Suprapubic skin (tissue), 4 donors: Measurements from ENCODE around the gene ARPC5L. TPM values are rescaled to one million over a fixed set of nuclear protein-coding genes. Genes with fewer than 3 reads are reported as not detected.
"Not testable (repeated sequence)": the region's sequence is repeated elsewhere in the genome, so short reads cannot be mapped to it uniquely, and the experiment has no call there.

Source experiments
- DNase-seq, 2 donors: peaks; one replicate each; pipeline ENCODE4 v3.0.0-alpha.2; 2019; ENCODE audit warnings: low spot score in 2 of 2
- H3K27ac ChIP-seq: fragments of 200-600 bp; sonication (generic); one replicate; pipeline ENCODE4 v1.5.1; 2019
- H3K27me3 ChIP-seq: fragments of 200-600 bp; sonication (generic); one replicate; pipeline ENCODE4 v1.5.1; 2019
- H3K36me3 ChIP-seq: fragments of 200-600 bp; sonication (generic); one replicate; pipeline ENCODE4 v1.5.1; 2019
- H3K4me1 ChIP-seq: fragments of 200-600 bp; sonication (generic); one replicate; pipeline ENCODE4 v1.5.1; 2019
- H3K4me3 ChIP-seq: fragments of 200-600 bp; sonication (generic); one replicate; pipeline ENCODE4 v1.5.1; 2019; ENCODE audit warnings: mild to moderate bottlenecking
- H3K9me3 ChIP-seq: fragments of 200-600 bp; sonication (generic); one replicate; pipeline ENCODE4 v1.5.1; 2019
- CTCF ChIP-seq, 2 donors: fragments of 200-600 bp in 1 of 2; fragments of 450-650 bp in 1 of 2; sonication (generic) in 1 of 2; IDR thresholded peaks; one replicate each; pipeline ENCODE4 v1.5.1; 2016 to 2019; ENCODE audit warnings: antibody characterized with exemption in 2 of 2, mild to moderate bottlenecking in 1 of 2, moderate library complexity in 1 of 2
- EP300 ChIP-seq: sonication (generic); formaldehyde crosslinking; IDR thresholded peaks from one replicate; pipeline ENCODE4 v1.6.1; 2017; ENCODE audit warnings: antibody characterized with exemption
- POLR2A ChIP-seq, 2 donors: fragments of 450-650 bp; IDR thresholded peaks; one replicate each; pipeline ENCODE4 v1.6.1; 2017; ENCODE audit warnings: antibody characterized with exemption in 2 of 2, mild to moderate bottlenecking in 2 of 2, moderate library complexity in 2 of 2
- POLR2AphosphoS5 ChIP-seq, 3 donors: sonication (generic); formaldehyde crosslinking; IDR thresholded peaks; one replicate each; pipeline ENCODE4 v1.6.1; 2017; ENCODE audit warnings: antibody characterized with exemption in 3 of 3
- WGBS: methylation state at CpG from one replicate; pipeline ENCODE4 v1.1.5; 2018; 5-methylcytosine and 5-hydroxymethylcytosine counted together
- total RNA-seq, 4 donors: library from RNA; depleted of rRNA; stranded (reverse); fragments of >200 nt; gene quantifications; one replicate each; pipeline ENCODE4 v1.1.0, GENCODE V29; 2016

The ARPC5L gene
- total RNA-seq, 4 donors from 2014 or later, result 16.9 to 52.4 (median 33.0) TPM

DNA sequence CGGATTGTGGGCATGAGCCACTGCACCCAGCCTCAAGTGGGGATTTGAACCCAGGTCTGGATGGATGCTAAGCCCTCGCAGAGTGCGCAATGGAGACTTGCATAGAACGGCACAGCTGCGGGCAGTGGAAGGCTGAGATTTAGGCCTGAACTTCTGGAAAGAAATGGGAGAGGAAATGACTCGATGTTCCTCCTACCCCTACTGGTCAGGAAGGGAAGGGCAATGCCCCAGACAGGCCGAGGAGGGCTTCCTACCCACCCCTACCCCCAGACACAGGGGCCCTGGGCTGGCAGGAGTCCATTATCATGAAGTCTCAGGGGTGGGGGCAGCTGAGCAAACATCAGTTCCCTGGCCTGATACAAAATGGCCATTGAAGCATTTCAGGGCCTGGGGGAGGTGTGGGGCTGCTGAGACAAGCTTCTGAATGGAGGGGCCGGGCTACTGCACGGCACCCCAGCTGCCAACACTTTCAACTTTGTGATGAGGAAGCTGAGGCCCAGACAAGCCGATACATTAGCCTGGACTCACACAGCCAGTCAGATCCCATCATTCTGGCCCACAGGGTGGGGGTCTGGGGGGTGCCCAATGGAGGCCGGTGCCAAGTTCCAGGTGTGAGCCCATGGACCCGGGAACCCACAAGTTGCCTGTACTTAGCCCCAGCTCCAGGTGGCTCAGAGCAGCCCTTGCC lies 22.2 kb upstream of the ARPC5L start:
- H3K9me3 ChIP-seq, result no peaks in the 10 kb centered on the region
- H3K4me3 ChIP-seq, result no peak overlapping the region
- peaks cover 7% of the 10 kb centered on the region for H3K4me1 ChIP-seq
- H3K27me3 ChIP-seq, result no peaks in the 10 kb centered on the region
- WGBS, result 79% methylated on average over 8 of the region's 12 CpGs
- no peaks in the 10 kb centered on the region for H3K36me3 ChIP-seq
- no peak for TF ChIP-seq EP300
- TF ChIP-seq POLR2AphosphoS5 (IDR thresholded peaks at IDR 0.05), result no peak
- TF ChIP-seq POLR2A (IDR thresholded peaks at IDR 0.05), result no peak
- TF ChIP-seq CTCF (IDR thresholded peaks at IDR 0.05), result peak in 1 of 2 donors; percentile 42
- DNase-seq, result no peak
- no peak overlapping the region for H3K27ac ChIP-seq

DNA sequence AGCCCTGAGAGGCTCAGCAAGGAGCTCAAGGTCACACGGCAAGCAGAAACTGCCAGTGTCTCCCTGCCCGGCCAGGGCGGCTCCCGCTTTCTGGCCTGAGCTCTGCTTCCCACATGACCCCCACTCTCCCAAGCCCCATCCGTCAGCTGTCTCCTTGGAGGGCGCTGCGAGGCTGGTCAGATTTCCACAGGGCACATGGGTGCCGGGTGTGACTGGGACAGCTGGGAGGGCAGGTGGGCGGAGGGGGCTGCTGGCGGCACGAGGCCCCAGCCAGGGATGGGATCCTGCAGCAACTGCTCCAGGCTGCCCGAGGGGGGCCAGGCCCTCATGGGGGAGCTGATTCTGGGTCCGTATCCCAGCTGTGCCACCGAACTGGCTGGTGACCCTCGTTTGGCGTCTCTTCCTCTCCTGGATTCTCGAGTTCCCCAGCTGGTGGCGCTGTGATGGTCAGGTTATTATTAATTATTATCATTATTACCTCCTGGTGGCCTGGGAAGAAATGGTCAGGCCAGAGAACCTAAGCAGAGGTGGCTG lies 21.6 kb upstream of the ARPC5L start:
- no peak overlapping the region for H3K4me3 ChIP-seq
- TF ChIP-seq EP300 (no peak), POLR2AphosphoS5 (IDR thresholded peaks at IDR 0.05) (no peak), CTCF (IDR thresholded peaks at IDR 0.05) (peak in 1 of 2 donors; percentile 20)
- no peak for DNase-seq
- H3K27ac ChIP-seq, result no peak overlapping the region
- H3K36me3 ChIP-seq, result no peaks in the 10 kb centered on the region
- H3K9me3 ChIP-seq, result no peaks in the 10 kb centered on the region
- peaks cover 1% of the 10 kb centered on the region for H3K4me1 ChIP-seq
- 74% methylated on average over 12 of the region's 18 CpGs for WGBS
- no peaks in the 10 kb centered on the region for H3K27me3 ChIP-seq

DNA sequence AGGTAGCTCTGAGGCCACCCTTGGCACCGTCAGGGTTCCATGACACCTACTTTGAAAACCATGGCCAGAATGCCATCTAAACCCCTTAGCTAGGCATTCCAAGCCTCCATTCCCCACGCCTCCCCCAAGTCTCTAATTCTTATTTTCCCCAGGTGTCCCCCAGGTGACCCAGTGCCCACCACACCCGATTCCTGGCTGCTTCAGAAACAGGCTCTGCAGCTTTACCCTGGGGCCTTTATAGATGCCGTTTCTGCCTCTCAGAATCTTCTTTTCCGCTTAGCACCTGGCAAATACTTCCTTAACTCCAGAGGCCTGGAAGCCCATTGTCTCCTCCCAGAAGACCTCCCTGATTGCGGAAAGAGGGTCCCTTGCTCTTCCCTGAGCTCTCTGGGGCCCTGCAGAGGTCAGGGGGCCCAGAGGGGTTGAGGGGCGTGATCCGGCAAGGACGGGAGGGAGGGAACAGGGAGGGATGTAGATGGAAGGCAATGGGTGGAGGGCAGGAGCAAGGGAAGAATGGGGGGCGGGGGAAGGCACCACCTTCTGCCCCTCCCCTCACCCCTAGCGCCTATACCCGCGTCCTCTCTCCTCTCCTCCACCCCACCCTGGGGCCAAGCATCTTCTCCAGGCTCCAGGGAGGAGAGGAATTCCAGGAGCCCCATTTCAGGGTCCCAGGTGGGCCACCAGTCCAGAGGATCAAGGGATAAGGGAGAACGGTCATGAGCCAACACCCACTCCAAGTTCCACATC lies 20.7 kb upstream of the ARPC5L start:
- WGBS, result 64% methylated on average over 11 of the region's 14 CpGs
- no peaks in the 10 kb centered on the region for H3K4me1 ChIP-seq
- H3K27me3 ChIP-seq, result no peaks in the 10 kb centered on the region
- H3K36me3 ChIP-seq, result no peaks in the 10 kb centered on the region
- H3K27ac ChIP-seq, result no peak overlapping the region
- H3K4me3 ChIP-seq, result no peak overlapping the region
- TF ChIP-seq EP300 (no peak), CTCF (IDR thresholded peaks at IDR 0.05) (no peak), POLR2A (IDR thresholded peaks at IDR 0.05) (no peak), POLR2AphosphoS5 (IDR thresholded peaks at IDR 0.05) (no peak)
- no peak for DNase-seq
- H3K9me3 ChIP-seq, result no peaks in the 10 kb centered on the region

DNA sequence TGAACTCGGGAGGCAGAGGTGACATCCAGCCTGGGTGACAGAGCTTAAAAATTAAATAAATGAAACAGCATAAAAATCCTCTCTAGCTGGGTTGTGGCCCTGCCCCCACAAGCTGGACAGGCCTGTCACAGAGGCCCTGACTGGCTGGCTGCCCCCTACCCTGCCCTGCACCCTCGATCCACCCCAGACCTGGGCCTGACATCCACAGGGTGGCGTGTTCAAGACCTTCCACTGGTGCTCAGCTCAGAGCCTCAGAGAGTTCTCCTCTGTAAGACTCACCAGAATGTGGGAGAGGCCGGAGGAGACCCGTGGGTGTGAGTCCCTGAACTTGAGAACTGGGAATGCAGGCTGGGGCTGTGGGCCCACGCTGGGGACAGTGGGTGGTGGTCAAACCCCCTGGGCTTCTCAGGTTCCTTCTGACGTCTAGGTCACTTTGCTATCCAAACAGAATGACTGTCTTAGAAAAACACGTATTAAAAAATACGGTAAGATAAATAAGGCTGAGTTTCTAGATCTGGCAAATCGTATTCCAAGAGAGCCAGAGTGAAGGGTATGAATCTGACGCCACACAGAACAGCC lies 18.4 kb upstream of the ARPC5L start:
- TF ChIP-seq EP300, result no peak
- no peak for TF ChIP-seq POLR2A (IDR thresholded peaks at IDR 0.05)
- no peak for TF ChIP-seq CTCF (IDR thresholded peaks at IDR 0.05)
- no peak for TF ChIP-seq POLR2AphosphoS5 (IDR thresholded peaks at IDR 0.05)
- Histone ChIP-seq H3K9me3 (no peaks in the 10 kb centered on the region), H3K4me3 (no peak overlapping the region), H3K4me1 (no peaks in the 10 kb centered on the region), H3K36me3 (no peaks in the 10 kb centered on the region), H3K27ac (no peak overlapping the region), H3K27me3 (no peaks in the 10 kb centered on the region)
- no peak for DNase-seq
- 71% methylated on average over 11 of the region's 11 CpGs for WGBS

DNA sequence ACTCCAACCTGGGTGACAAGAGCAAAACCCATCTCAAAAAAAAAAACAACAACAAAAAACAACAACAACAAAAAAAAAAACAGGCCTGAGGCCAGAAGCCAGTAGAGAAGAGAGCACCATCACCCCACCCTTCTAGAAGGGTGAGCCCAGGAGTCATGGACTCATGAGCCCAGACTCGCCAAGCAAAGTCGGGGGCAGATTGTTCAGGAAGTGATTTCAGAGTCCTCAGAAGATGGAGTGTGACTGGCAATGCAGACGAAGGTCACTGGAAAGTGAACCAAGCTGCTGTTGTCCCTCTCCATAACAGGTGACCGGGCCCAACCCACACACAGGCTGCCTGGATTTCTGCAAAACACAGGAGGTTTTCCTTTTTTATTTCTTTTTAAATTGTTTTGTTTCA lies 17.6 kb upstream of the ARPC5L start:
- Histone ChIP-seq H3K27ac (no peak overlapping the region), H3K9me3 (no peaks in the 10 kb centered on the region), H3K4me1 (no peaks in the 10 kb centered on the region), H3K27me3 (no peaks in the 10 kb centered on the region), H3K36me3 (no peaks in the 10 kb centered on the region), H3K4me3 (no peak overlapping the region)
- WGBS, result 63% methylated on average over 4 of the region's 4 CpGs
- DNase-seq, result no peak
- TF ChIP-seq POLR2A (IDR thresholded peaks at IDR 0.05), result no peak
- TF ChIP-seq EP300, result no peak
- TF ChIP-seq POLR2AphosphoS5 (IDR thresholded peaks at IDR 0.05), result no peak
- no peak for TF ChIP-seq CTCF (IDR thresholded peaks at IDR 0.05)

GRCh38 chr9:124846467-124846866 lies 15.5 kb upstream of the ARPC5L start:
- 96% methylated on average over 9 of the region's 9 CpGs for WGBS

More at GRCh38 chr9:124846467-124846866, 15.5 kb upstream of the ARPC5L start:
- H3K27ac ChIP-seq, H3K27me3 ChIP-seq, H3K4me1 ChIP-seq, DNase-seq, H3K9me3 ChIP-seq, H3K4me3 ChIP-seq, H3K36me3 ChIP-seq: not testable (repeated sequence)
